ENCODE measurements around the gene LRRC1. TPM values are rescaled to one million over a fixed set of nuclear protein-coding genes. Genes with fewer than 3 reads are reported as not detected.

Gene LRRC1
- total RNA-seq (1 to 10 TPM; 1.3 to 6.4 TPM), polyA plus RNA-seq (under 1 TPM; 0.36 to 0.63 TPM)

GRCh38 chr6:53794720-53795339 lies at the start of gene LRRC1:
LRRC1 (plus strand) TSS chr6:53795005; CDS start chr6:53795257, 252 bp downstream.
- H3K27ac ChIP-seq (ENCODE audit: low read depth in 1 of 2, low read length in 2 of 2), result peak within 1 kb of the TSS in 1 of 2 donors; percentile 57
- peaks cover 0 to 13% (median 3%) of the 10 kb centered on the region in 4 donors for H3K27me3 ChIP-seq (ENCODE audit: control insufficient read depth in 4 of 4, insufficient read depth in 4 of 4, low read length in 3 of 4)
- TF ChIP-seq NR2F2 (IDR thresholded peaks at IDR 0.05) (no peak), GABPA (IDR thresholded peaks at IDR 0.05 in 1 of 2, conservative IDR thresholded peaks at IDR 0.05 in 1 of 2) (no peak), YY1 (IDR thresholded peaks at IDR 0.05) (no peak), MAX (IDR thresholded peaks at IDR 0.05) (no peak), TAF1 (conservative IDR thresholded peaks at IDR 0.05) (no peak), EGR1 (IDR thresholded peaks at IDR 0.05; ENCODE audit: low read depth in 2 of 2) (no peak), JUND (IDR thresholded peaks at IDR 0.05) (no peak), HNF4A (conservative IDR thresholded peaks at IDR 0.05) (no peak), FOXA1 (IDR thresholded peaks at IDR 0.05) (no peak), RAD21 (IDR thresholded peaks at IDR 0.05) (no peak), ATF3 (IDR thresholded peaks at IDR 0.05) (no peak), HNF4G (IDR thresholded peaks at IDR 0.05) (no peak), CTCF (IDR thresholded peaks at IDR 0.05; ENCODE audit: low read depth, low read length, missing input control) (no peak), SP1 (IDR thresholded peaks at IDR 0.05) (no peak)
- H3K9me3 ChIP-seq (ENCODE audit: control insufficient read depth in 4 of 4, low read length in 3 of 4), result peaks cover 0 to 3% (median under 1%) of the 10 kb centered on the region in 4 donors
- no peaks in the 10 kb centered on the region for H3K36me3 ChIP-seq (ENCODE audit: control insufficient read depth in 4 of 4, insufficient read depth in 3 of 4, low read depth in 1 of 4, low read length in 3 of 4)
- peak within 1 kb of the TSS; percentile 65 to 80 (median 76) for H3K4me3 ChIP-seq (ENCODE audit: low read depth in 1 of 3, low read length in 3 of 3)
- DNase-seq (ENCODE audit: low spot score), result peak; percentile 90
- H3K4me1 ChIP-seq (ENCODE audit: control insufficient read depth in 4 of 4, insufficient read depth in 4 of 4, low read length in 3 of 4), result peaks cover 6 to 24% (median 19%) of the 10 kb centered on the region in 4 donors
- under 1% methylated on average over 75 of the region's 75 CpGs for WGBS
- H3K9ac ChIP-seq (ENCODE audit: low read depth in 1 of 2, low read length in 2 of 2), result no peak within 1 kb of the TSS

- Histone ChIP-seq H3K9me3 (ENCODE audit: control insufficient read depth in 4 of 4, low read length in 3 of 4) (no peaks in the 10 kb centered on the region), H3K4me3 (ENCODE audit: low read depth in 1 of 3, low read length in 3 of 3) (no peak overlapping the region), H3K27ac (ENCODE audit: low read depth in 1 of 2, low read length in 2 of 2) (no peak overlapping the region), H3K9ac (ENCODE audit: low read depth in 1 of 2, low read length in 2 of 2) (no peak overlapping the region), H3K36me3 (ENCODE audit: control insufficient read depth in 4 of 4, insufficient read depth in 3 of 4, low read depth in 1 of 4, low read length in 3 of 4) (no peaks in the 10 kb centered on the region), H3K27me3 (ENCODE audit: control insufficient read depth in 4 of 4, insufficient read depth in 4 of 4, low read length in 3 of 4) (no peaks in the 10 kb centered on the region), H3K4me1 (ENCODE audit: control insufficient read depth in 4 of 4, insufficient read depth in 4 of 4, low read length in 3 of 4) (no peaks in the 10 kb centered on the region)
- no peak for TF ChIP-seq HNF4A (conservative IDR thresholded peaks at IDR 0.05)
- no peak for TF ChIP-seq SP1 (IDR thresholded peaks at IDR 0.05)
- no peak for TF ChIP-seq EGR1 (IDR thresholded peaks at IDR 0.05; ENCODE audit: low read depth in 2 of 2)
- TF ChIP-seq GABPA (IDR thresholded peaks at IDR 0.05 in 1 of 2, conservative IDR thresholded peaks at IDR 0.05 in 1 of 2), result no peak
- no peak for TF ChIP-seq MAX (IDR thresholded peaks at IDR 0.05)
- TF ChIP-seq FOXA1 (IDR thresholded peaks at IDR 0.05), result no peak
- TF ChIP-seq JUND (IDR thresholded peaks at IDR 0.05), result no peak
- TF ChIP-seq RAD21 (IDR thresholded peaks at IDR 0.05), result no peak
- no peak for TF ChIP-seq HNF4G (IDR thresholded peaks at IDR 0.05)
- no peak for TF ChIP-seq ZBTB33 (IDR thresholded peaks at IDR 0.05)
- TF ChIP-seq TAF1 (conservative IDR thresholded peaks at IDR 0.05), result no peak
- TF ChIP-seq ATF3 (IDR thresholded peaks at IDR 0.05), result no peak
- no peak for TF ChIP-seq REST (IDR thresholded peaks at IDR 0.05)
- TF ChIP-seq RXRA (IDR thresholded peaks at IDR 0.05), result no peak
- TF ChIP-seq FOXA2 (IDR thresholded peaks at IDR 0.05), result no peak
- DNase-seq (ENCODE audit: low spot score), result no peak
- WGBS, result 40% methylated on average over 3 of the region's 3 CpGs
Measured at GRCh38 chr6:53746442-53747103, 48.2 kb upstream of the LRRC1 start.

Data from liver (tissue), 9 donors.